D721Med (cell line): ENCODE measurements around the gene MRPS6.

ENCODE experiments used
- DNase-seq: peaks from one replicate; pipeline ENCODE4 v3.0.0; 2011; ENCODE audit warnings: low spot score; ENCODE audit not compliant: insufficient read length
- FAIRE-seq: peaks from 2 replicates; lab custom pipeline; 2011; peaks lifted over from hg19 to GRCh38; lab: Jason Lieb, UNC
- CTCF ChIP-seq: IDR thresholded peaks from 2 replicates; pipeline ENCODE4 v1.5.1; 2012; ENCODE audit warnings: mild to moderate bottlenecking, control low read depth; ENCODE audit not compliant: insufficient read depth; ENCODE audit errors: missing control alignments

Gene MRPS6

DNA sequence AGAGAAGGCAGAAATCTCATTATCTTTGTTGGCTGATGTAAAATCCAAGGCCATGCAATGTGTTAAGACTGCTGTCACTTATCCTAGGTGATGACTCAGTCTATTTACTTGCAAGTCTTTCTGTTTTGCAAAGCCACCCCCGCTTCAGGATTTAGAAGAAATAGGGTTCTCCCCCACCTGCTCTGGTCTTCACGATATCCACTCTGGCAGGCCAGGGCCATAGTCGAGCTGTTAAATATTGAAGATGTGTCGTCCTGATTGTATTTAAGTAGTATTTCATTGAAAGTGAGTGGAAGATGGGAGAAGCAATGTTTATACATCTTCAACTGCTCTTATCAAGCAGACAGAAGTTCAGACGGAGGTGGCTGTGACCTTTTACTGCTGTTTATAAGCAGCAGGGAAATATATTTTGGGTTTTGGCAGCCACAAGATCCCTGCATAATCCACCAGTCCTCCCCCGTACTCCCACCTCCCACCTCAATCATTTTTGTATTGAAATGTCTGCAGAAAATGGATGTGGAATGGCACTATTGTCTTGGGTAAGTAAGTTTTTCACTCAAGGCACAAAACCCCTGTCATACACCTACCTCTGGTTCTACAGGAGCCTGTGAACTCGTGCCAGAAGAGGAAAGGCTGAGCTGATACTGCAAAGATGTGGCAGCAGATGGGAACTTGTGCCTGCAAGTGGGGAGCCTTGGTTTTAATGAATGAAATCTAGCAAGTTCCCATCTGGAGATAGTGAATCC, 117.4 kb downstream of the MRPS6 start:
- TF ChIP-seq CTCF, result no peak
- DNase-seq (no peak), FAIRE-seq (no peak)

GRCh38 chr21:34191876-34192275, 118.5 kb downstream of the MRPS6 start:
- FAIRE-seq, result no peak
- no peak for DNase-seq
- no peak for TF ChIP-seq CTCF
